Right lobe of liver (tissue), 4 donors: ENCODE results near the gene GPER1.

Experiments used
- POLR2A ChIP-seq: fragments of 450-650 bp; IDR thresholded peaks from one replicate; pipeline ENCODE4 v1.6.1; 2017; ENCODE audit warnings: antibody characterized with exemption, mild to moderate bottlenecking
- TF ChIP-seq, protein P1 (sequence below), 4 donors: fragments of 200-600 bp in 3 of 4; fragments of 450-650 bp in 1 of 4; IDR thresholded peaks; one replicate each; pipeline versions ENCODE4 v1.5.1 to v1.8.0; 2016 to 2022; ENCODE audit warnings: antibody characterized with exemption in 4 of 4, mild to moderate bottlenecking in 2 of 4
- donor health status: DM: no; HTN: no; CAD: no.
- donor health status: DM: no; HTN: no; CAD: no.
- donor health status: DM: no; HTN: yes; CAD: no.

DNA sequence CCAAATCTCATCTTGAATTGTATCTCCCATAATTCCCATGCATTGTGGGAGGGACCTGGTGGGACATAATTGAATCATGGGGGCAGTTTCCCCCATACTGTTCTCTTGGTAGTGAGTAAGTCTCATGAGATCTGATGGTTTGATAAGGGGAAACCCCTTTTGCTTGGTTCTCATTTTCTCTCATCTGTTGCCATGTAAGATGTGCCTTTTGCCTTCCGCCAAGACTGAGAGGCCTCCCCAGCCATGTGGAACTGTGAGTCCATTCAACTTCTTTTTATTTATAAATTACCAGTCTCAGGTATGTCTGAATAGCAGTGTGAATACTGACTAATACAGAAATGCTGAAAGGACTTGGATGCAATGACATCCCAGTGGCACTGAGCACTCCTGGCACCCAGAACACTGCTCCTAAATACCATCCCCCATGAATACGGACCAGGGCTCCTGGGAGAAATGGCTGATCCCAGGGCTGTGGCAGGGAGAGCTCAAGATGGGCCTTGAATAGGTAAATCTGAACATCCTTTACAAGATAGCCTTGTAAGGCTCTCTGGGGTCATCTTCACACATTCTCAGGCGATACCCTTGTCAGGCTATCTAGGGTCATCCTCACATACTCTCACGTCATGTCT, 52.7 kb downstream of the GPER1 start:
- TF ChIP-seq, protein P1, sequence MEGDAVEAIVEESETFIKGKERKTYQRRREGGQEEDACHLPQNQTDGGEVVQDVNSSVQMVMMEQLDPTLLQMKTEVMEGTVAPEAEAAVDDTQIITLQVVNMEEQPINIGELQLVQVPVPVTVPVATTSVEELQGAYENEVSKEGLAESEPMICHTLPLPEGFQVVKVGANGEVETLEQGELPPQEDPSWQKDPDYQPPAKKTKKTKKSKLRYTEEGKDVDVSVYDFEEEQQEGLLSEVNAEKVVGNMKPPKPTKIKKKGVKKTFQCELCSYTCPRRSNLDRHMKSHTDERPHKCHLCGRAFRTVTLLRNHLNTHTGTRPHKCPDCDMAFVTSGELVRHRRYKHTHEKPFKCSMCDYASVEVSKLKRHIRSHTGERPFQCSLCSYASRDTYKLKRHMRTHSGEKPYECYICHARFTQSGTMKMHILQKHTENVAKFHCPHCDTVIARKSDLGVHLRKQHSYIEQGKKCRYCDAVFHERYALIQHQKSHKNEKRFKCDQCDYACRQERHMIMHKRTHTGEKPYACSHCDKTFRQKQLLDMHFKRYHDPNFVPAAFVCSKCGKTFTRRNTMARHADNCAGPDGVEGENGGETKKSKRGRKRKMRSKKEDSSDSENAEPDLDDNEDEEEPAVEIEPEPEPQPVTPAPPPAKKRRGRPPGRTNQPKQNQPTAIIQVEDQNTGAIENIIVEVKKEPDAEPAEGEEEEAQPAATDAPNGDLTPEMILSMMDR (IDR thresholded peaks at IDR 0.05) = no peak
- TF ChIP-seq POLR2A = no peak
